ENCODE data around the gene SPAG16.

Gene SPAG16

GRCh38 chr2:214378455-214379103, 1094.3 kb downstream of the SPAG16 start:
- no peak for DNase-seq (ENCODE audit: low read depth, low spot score)
- H3K9me3 ChIP-seq (ENCODE audit: low read depth, low read length): no peaks in the 10 kb centered on the region
- H3K27ac ChIP-seq: no peak overlapping the region
- H3K9ac ChIP-seq (ENCODE audit: insufficient read length): no peak overlapping the region
- no peak overlapping the region for H3K4me3 ChIP-seq
- H3K36me3 ChIP-seq (ENCODE audit: insufficient read depth, low read length): no peaks in the 10 kb centered on the region
- TF ChIP-seq POLR2AphosphoS5 (IDR thresholded peaks at IDR 0.05; ENCODE audit: borderline replicate concordance, low read depth, low read length): no peak
- no peak for TF ChIP-seq FOXP2 (optimal IDR thresholded peaks at IDR 0.05; ENCODE audit: control extremely low read depth, extremely low read length, insufficient read depth)
- TF ChIP-seq EZH2 (IDR thresholded peaks at IDR 0.05): no peak

- DNase-seq (ENCODE audit: low read depth, low spot score): no peak
- TF ChIP-seq EZH2 (IDR thresholded peaks at IDR 0.05): no peak
- TF ChIP-seq POLR2AphosphoS5 (IDR thresholded peaks at IDR 0.05; ENCODE audit: borderline replicate concordance, low read depth, low read length): no peak
- TF ChIP-seq FOXP2 (optimal IDR thresholded peaks at IDR 0.05; ENCODE audit: control extremely low read depth, extremely low read length, insufficient read depth): no peak
- Histone ChIP-seq H3K4me3 (no peak overlapping the region), H3K9me3 (ENCODE audit: low read depth, low read length) (no peaks in the 10 kb centered on the region), H3K36me3 (ENCODE audit: insufficient read depth, low read length) (no peaks in the 10 kb centered on the region), H3K27ac (no peak overlapping the region), H3K9ac (ENCODE audit: insufficient read length) (no peak overlapping the region)
Observed at GRCh38 chr2:214379227-214379626, 1095.0 kb downstream of the SPAG16 start.

- no peak overlapping the region for H3K27ac ChIP-seq
- DNase-seq (ENCODE audit: low read depth, low spot score): no peak
- no peaks in the 10 kb centered on the region for H3K36me3 ChIP-seq (ENCODE audit: insufficient read depth, low read length)
- no peak for TF ChIP-seq POLR2AphosphoS5 (IDR thresholded peaks at IDR 0.05; ENCODE audit: borderline replicate concordance, low read depth, low read length)
- no peak for TF ChIP-seq EZH2 (IDR thresholded peaks at IDR 0.05)
- no peak for TF ChIP-seq FOXP2 (optimal IDR thresholded peaks at IDR 0.05; ENCODE audit: control extremely low read depth, extremely low read length, insufficient read depth)
- H3K4me3 ChIP-seq: no peak overlapping the region
- H3K9ac ChIP-seq (ENCODE audit: insufficient read length): no peak overlapping the region
- H3K9me3 ChIP-seq (ENCODE audit: low read depth, low read length): no peaks in the 10 kb centered on the region
Observed at GRCh38 chr2:214380681-214381080, 1096.4 kb downstream of the SPAG16 start.

- H3K9me3 ChIP-seq (ENCODE audit: low read depth, low read length): no peaks in the 10 kb centered on the region
- TF ChIP-seq FOXP2 (optimal IDR thresholded peaks at IDR 0.05; ENCODE audit: control extremely low read depth, extremely low read length, insufficient read depth) (no peak), EZH2 (IDR thresholded peaks at IDR 0.05) (no peak)
- H3K4me3 ChIP-seq: no peak overlapping the region
- no peak overlapping the region for H3K27ac ChIP-seq
- H3K36me3 ChIP-seq (ENCODE audit: insufficient read depth, low read length): no peaks in the 10 kb centered on the region
- no peak for DNase-seq (ENCODE audit: low read depth, low spot score)
- no peak overlapping the region for H3K9ac ChIP-seq (ENCODE audit: insufficient read length)
Observed at GRCh38 chr2:214382229-214382628, 1098.0 kb downstream of the SPAG16 start.

GRCh38 chr2:214386720-214387119, 1102.5 kb downstream of the SPAG16 start:
- DNase-seq (ENCODE audit: low read depth, low spot score): no peak
- no peak for TF ChIP-seq POLR2AphosphoS5 (IDR thresholded peaks at IDR 0.05; ENCODE audit: borderline replicate concordance, low read depth, low read length)
- no peak for TF ChIP-seq FOXP2 (optimal IDR thresholded peaks at IDR 0.05; ENCODE audit: control extremely low read depth, extremely low read length, insufficient read depth)
- no peak for TF ChIP-seq EZH2 (IDR thresholded peaks at IDR 0.05)
- no peak overlapping the region for H3K27ac ChIP-seq
- no peak overlapping the region for H3K4me3 ChIP-seq
- no peaks in the 10 kb centered on the region for H3K36me3 ChIP-seq (ENCODE audit: insufficient read depth, low read length)
- no peak overlapping the region for H3K9ac ChIP-seq (ENCODE audit: insufficient read length)
- no peaks in the 10 kb centered on the region for H3K9me3 ChIP-seq (ENCODE audit: low read depth, low read length)

GRCh38 chr2:214389334-214389733, 1105.1 kb downstream of the SPAG16 start:
- TF ChIP-seq FOXP2 (optimal IDR thresholded peaks at IDR 0.05; ENCODE audit: control extremely low read depth, extremely low read length, insufficient read depth) (no peak), EZH2 (IDR thresholded peaks at IDR 0.05) (no peak), POLR2AphosphoS5 (IDR thresholded peaks at IDR 0.05; ENCODE audit: borderline replicate concordance, low read depth, low read length) (no peak)
- no peak overlapping the region for H3K4me3 ChIP-seq
- no peaks in the 10 kb centered on the region for H3K36me3 ChIP-seq (ENCODE audit: insufficient read depth, low read length)
- H3K9ac ChIP-seq (ENCODE audit: insufficient read length): no peak overlapping the region
- no peak overlapping the region for H3K27ac ChIP-seq
- no peak for DNase-seq (ENCODE audit: low read depth, low spot score)
- H3K9me3 ChIP-seq (ENCODE audit: low read depth, low read length): no peaks in the 10 kb centered on the region

GRCh38 chr2:214393796-214394195, 1109.5 kb downstream of the SPAG16 start:
- TF ChIP-seq FOXP2 (optimal IDR thresholded peaks at IDR 0.05; ENCODE audit: control extremely low read depth, extremely low read length, insufficient read depth) (no peak), EZH2 (IDR thresholded peaks at IDR 0.05) (no peak), POLR2AphosphoS5 (IDR thresholded peaks at IDR 0.05; ENCODE audit: borderline replicate concordance, low read depth, low read length) (no peak)
- no peak overlapping the region for H3K9ac ChIP-seq (ENCODE audit: insufficient read length)
- H3K36me3 ChIP-seq (ENCODE audit: insufficient read depth, low read length): no peaks in the 10 kb centered on the region
- H3K27ac ChIP-seq: no peak overlapping the region
- no peak overlapping the region for H3K4me3 ChIP-seq
- no peak for DNase-seq (ENCODE audit: low read depth, low spot score)
- no peaks in the 10 kb centered on the region for H3K9me3 ChIP-seq (ENCODE audit: low read depth, low read length)

- TF ChIP-seq EZH2 (IDR thresholded peaks at IDR 0.05) (no peak), FOXP2 (optimal IDR thresholded peaks at IDR 0.05; ENCODE audit: control extremely low read depth, extremely low read length, insufficient read depth) (no peak), POLR2AphosphoS5 (IDR thresholded peaks at IDR 0.05; ENCODE audit: borderline replicate concordance, low read depth, low read length) (no peak)
- no peaks in the 10 kb centered on the region for H3K36me3 ChIP-seq (ENCODE audit: insufficient read depth, low read length)
- H3K9me3 ChIP-seq (ENCODE audit: low read depth, low read length): no peaks in the 10 kb centered on the region
- no peak overlapping the region for H3K9ac ChIP-seq (ENCODE audit: insufficient read length)
- H3K4me3 ChIP-seq: no peak overlapping the region
- H3K27ac ChIP-seq: no peak overlapping the region
- DNase-seq (ENCODE audit: low read depth, low spot score): no peak
Observed at GRCh38 chr2:214395040-214395439, 1110.8 kb downstream of the SPAG16 start.

GRCh38 chr2:214401580-214401979, 1117.3 kb downstream of the SPAG16 start:
- no peaks in the 10 kb centered on the region for H3K9me3 ChIP-seq (ENCODE audit: low read depth, low read length)
- no peak overlapping the region for H3K4me3 ChIP-seq
- DNase-seq (ENCODE audit: low read depth, low spot score): no peak
- no peaks in the 10 kb centered on the region for H3K36me3 ChIP-seq (ENCODE audit: insufficient read depth, low read length)
- H3K27ac ChIP-seq: no peak overlapping the region
- H3K9ac ChIP-seq (ENCODE audit: insufficient read length): no peak overlapping the region
- TF ChIP-seq FOXP2 (optimal IDR thresholded peaks at IDR 0.05; ENCODE audit: control extremely low read depth, extremely low read length, insufficient read depth) (no peak), POLR2AphosphoS5 (IDR thresholded peaks at IDR 0.05; ENCODE audit: borderline replicate concordance, low read depth, low read length) (no peak), EZH2 (IDR thresholded peaks at IDR 0.05) (no peak)
